IMR-90 (cell line): ENCODE results near the gene CREB5. TPM values are rescaled to one million over a fixed set of nuclear protein-coding genes. Genes with fewer than 3 reads are reported as not detected.

ENCODE experiments used
- ATAC-seq: fragments of 200-7000 bp; cut with Tn5 transposase; 2 replicates; pipeline ENCODE4 v1.9.1; 2020; ENCODE audit warnings: low read depth, mild to moderate bottlenecking, moderate library complexity
- BruUV-seq: library from RNA; stranded (reverse); fragments of 400-500 nt; replicated peaks from 2 replicates; lab custom pipeline; 2021; lab: Mats Ljungman, UMichigan
- CTCF ChIA-PET: fragments of 300-600 bp; formaldehyde crosslinking; extraction: SDS; loops from one replicate; lab custom pipeline; 2021; ENCODE audit warnings: antibody characterized with exemption; lab: Yijun Ruan, JAX
- POLR2A ChIA-PET: fragments of 300-600 bp; sonication (Branson Sonifier 250); formaldehyde crosslinking; loops from one replicate; lab custom pipeline; 2022; ENCODE audit warnings: antibody characterized with exemption; ENCODE audit not compliant: unreplicated experiment; lab: Charles Lee
- DNase-seq: peaks from one replicate; pipeline ENCODE4 v3.0.0; 2013
- H2AFZ ChIP-seq: replicated peaks from 2 replicates; pipeline ENCODE3; 2013; ENCODE audit warnings: low read length, mild to moderate bottlenecking; ENCODE audit not compliant: poor library complexity
- H2AK5ac ChIP-seq: 2 replicates; pipeline ENCODE4 v1.6.1; 2013; ENCODE audit warnings: low read depth, low read length, inconsistent platforms
- H2AK9ac ChIP-seq: replicated peaks from 2 replicates; pipeline ENCODE3; 2013; ENCODE audit warnings: mild to moderate bottlenecking, low read depth, low read length, moderate library complexity; ENCODE audit not compliant: poor library complexity
- H2BK120ac ChIP-seq: 2 replicates; pipeline ENCODE4 v1.6.1; 2013; ENCODE audit warnings: low read depth, low read length, inconsistent platforms
- H2BK15ac ChIP-seq: 3 replicates; pipeline ENCODE4 v1.6.1; 2013; ENCODE audit warnings: low read depth, low read length, inconsistent platforms
- H2BK20ac ChIP-seq: 2 replicates; pipeline ENCODE4 v1.6.1; 2013; ENCODE audit warnings: low read depth, mild to moderate bottlenecking, inconsistent platforms, low read length, moderate library complexity
- H2BK5ac ChIP-seq: 2 replicates; pipeline ENCODE4 v1.6.1; 2013; ENCODE audit warnings: mild to moderate bottlenecking, low read depth, low read length, inconsistent platforms; ENCODE audit not compliant: poor library complexity, severe bottlenecking
- H3K14ac ChIP-seq: replicated peaks from 2 replicates; pipeline ENCODE4 v1.6.1; 2013; ENCODE audit warnings: low read depth, low read length, inconsistent platforms
- H3K18ac ChIP-seq: 2 replicates; pipeline ENCODE4 v1.6.1; 2013; ENCODE audit warnings: low read depth, low read length, control low read depth
- H3K23ac ChIP-seq: 2 replicates; pipeline ENCODE4 v1.6.1; 2013; ENCODE audit warnings: low read depth, low read length, inconsistent platforms
- H3K27ac ChIP-seq: 2 replicates; pipeline ENCODE4 v1.5.1; 2013; ENCODE audit warnings: mild to moderate bottlenecking, control low read depth, low read length; ENCODE audit not compliant: insufficient read depth
- H3K27me3 ChIP-seq: 2 replicates; pipeline ENCODE4 v1.6.1; 2013; ENCODE audit warnings: low read length; ENCODE audit not compliant: control insufficient read depth, insufficient read depth
- H3K36me3 ChIP-seq: 2 replicates; pipeline ENCODE4 v1.6.1; 2013; ENCODE audit warnings: low read length, mixed read lengths; ENCODE audit not compliant: control insufficient read depth, insufficient read depth
- H3K4ac ChIP-seq: 2 replicates; pipeline ENCODE4 v1.6.1; 2013; ENCODE audit warnings: low read depth, low read length, inconsistent platforms
- H3K4me1 ChIP-seq: 2 replicates; pipeline ENCODE4 v1.6.1; 2013; ENCODE audit warnings: low read length, mixed read lengths; ENCODE audit not compliant: control insufficient read depth, insufficient read depth
- H3K4me2 ChIP-seq: 2 replicates; pipeline ENCODE4 v1.6.1; 2013; ENCODE audit warnings: low read depth, mild to moderate bottlenecking, control low read depth, low read length, moderate library complexity
- H3K4me3 ChIP-seq: 2 replicates; pipeline ENCODE4 v1.5.1; 2013; ENCODE audit warnings: low read depth, mild to moderate bottlenecking, control low read depth, low read length, moderate library complexity; ENCODE audit not compliant: insufficient read depth
- H3K56ac ChIP-seq: 2 replicates; pipeline ENCODE4 v1.6.1; 2013; ENCODE audit warnings: low read length, inconsistent platforms; ENCODE audit not compliant: insufficient read depth; ENCODE audit errors: extremely low read depth
- H3K79me1 ChIP-seq, 2 experiments: 2 replicates each; pipeline ENCODE4 v1.6.1; 2013; ENCODE audit warnings: low read length in 2 of 2, inconsistent platforms in 1 of 2, low read depth in 1 of 2
- H3K9ac ChIP-seq: 2 replicates; pipeline ENCODE4 v1.6.1; 2013; ENCODE audit warnings: low read depth, low read length, control low read depth
- H3K9me1 ChIP-seq: 2 replicates; pipeline ENCODE4 v1.6.1; 2013; ENCODE audit warnings: low read length, inconsistent platforms; ENCODE audit not compliant: insufficient read depth
- H3K9me3 ChIP-seq: 2 replicates; pipeline ENCODE4 v1.6.1; 2013; ENCODE audit warnings: low read length; ENCODE audit not compliant: control insufficient read depth, insufficient read depth
- H4K20me1 ChIP-seq: 2 replicates; pipeline ENCODE4 v1.6.1; 2013; ENCODE audit warnings: low read length, inconsistent platforms; ENCODE audit not compliant: insufficient read depth
- H4K5ac ChIP-seq: 2 replicates; pipeline ENCODE4 v1.6.1; 2013; ENCODE audit warnings: mild to moderate bottlenecking, low read depth, low read length, control low read depth
- H4K8ac ChIP-seq, 2 experiments: 2 replicates each; pipeline ENCODE4 v1.6.1; 2013; ENCODE audit warnings: low read depth in 2 of 2, low read length in 2 of 2, control low read depth in 1 of 2, inconsistent platforms in 1 of 2
- H4K91ac ChIP-seq: 2 replicates; pipeline ENCODE4 v1.6.1; 2013; ENCODE audit warnings: low read depth, low read length, inconsistent platforms; ENCODE audit not compliant: insufficient read depth
- BHLHE40 ChIP-seq: fragments of 150-350 bp; IDR thresholded peaks from 2 replicates; pipeline ENCODE4 v1.6.1; 2016; ENCODE audit warnings: mild to moderate bottlenecking, low read depth, low read length
- CEBPB ChIP-seq: IDR thresholded peaks from 2 replicates; pipeline ENCODE4 v1.6.1; 2012; ENCODE audit warnings: low read depth, low read length, improper control_type of control experiment
- CHD1 ChIP-seq: IDR thresholded peaks from 2 replicates; pipeline ENCODE4 v1.6.1; 2012; ENCODE audit warnings: low read depth, low read length, improper control_type of control experiment
- FOS ChIP-seq: fragments of 150-350 bp; IDR thresholded peaks from 2 replicates; pipeline ENCODE4 v1.6.1; 2016; ENCODE audit warnings: low read depth, low read length
- MAFK ChIP-seq: IDR thresholded peaks from 2 replicates; pipeline ENCODE4 v1.6.1; 2012; ENCODE audit warnings: low read depth, low read length, improper control_type of control experiment
- MAZ ChIP-seq: IDR thresholded peaks from 2 replicates; pipeline ENCODE4 v1.6.1; 2012; ENCODE audit warnings: low read depth, mild to moderate bottlenecking, low read length, improper control_type of control experiment, moderate library complexity, borderline replicate concordance
- NFE2L2 ChIP-seq: fragments of 150-350 bp; IDR thresholded peaks from 2 replicates; pipeline ENCODE4 v1.6.1; 2016; ENCODE audit warnings: low read depth, mild to moderate bottlenecking, low read length
- POLR2A ChIP-seq: IDR thresholded peaks from 2 replicates; pipeline ENCODE4 v1.6.1; 2012; ENCODE audit warnings: mild to moderate bottlenecking, low read depth, low read length
- RCOR1 ChIP-seq: IDR thresholded peaks from 2 replicates; pipeline ENCODE4 v1.6.1; 2012; ENCODE audit warnings: mild to moderate bottlenecking, low read length, improper control_type of control experiment; ENCODE audit not compliant: insufficient replicate concordance
- RFX5 ChIP-seq: IDR thresholded peaks from 2 replicates; pipeline ENCODE4 v1.8.0; 2012; ENCODE audit warnings: low read depth, mild to moderate bottlenecking, low read length, moderate library complexity
- SMC3 ChIP-seq: fragments of 150-350 bp; IDR thresholded peaks from 2 replicates; pipeline ENCODE4 v1.6.1; 2016; ENCODE audit warnings: low read depth, mild to moderate bottlenecking, antibody characterized with exemption, low read length, moderate library complexity
- WGBS, 2 experiments: methylation state at CpG; one replicate each; pipeline versions ENCODE4 v1.1.5 to v1.1.7; 2013; ENCODE audit warnings: missing lambda C conversion rate in 2 of 2; ENCODE audit not compliant: insufficient read length in 1 of 2; ENCODE audit errors: extremely low coverage in 2 of 2; 5-methylcytosine and 5-hydroxymethylcytosine counted together
- dilution Hi-C: fragments of 300-500 bp; cut with HindIII; formaldehyde crosslinking; loops from one replicate; pipeline ENCODE4 v1.14.3; 2018; ENCODE audit warnings: low sequenced_read_pairs; ENCODE audit not compliant: unreplicated experiment
- in situ Hi-C: fragments of 300-500 bp; cut with MboI; formaldehyde crosslinking; loops from 3 replicates; pipeline ENCODE4 v1.14.3; 2019; ENCODE audit warnings: low sequenced_read_pairs, inconsistent platforms, mixed read lengths
- intact Hi-C: fragments of 100-400 bp; cut with micrococcal nuclease; formaldehyde crosslinking; loops from 2 replicates; pipeline ENCODE4 v1.10.0; 2022
- polyA plus RNA-seq, 3 experiments: library from polyadenylated mRNA; depleted of rRNA; stranded (reverse); fragments of >200 nt; gene quantifications; 2 replicates each; pipeline ENCODE4 v1.2.3, GENCODE V29; 2012; ENCODE audit warnings: low replicate concordance in 1 of 3
- total RNA-seq: library from RNA; depleted of rRNA; stranded (reverse); fragments of >200 nt; gene quantifications from 2 replicates; pipeline ENCODE4 v1.2.3, GENCODE V29; 2012
- TF ChIP-seq, protein P1 (sequence below): fragments of 150-350 bp; IDR thresholded peaks from 2 replicates; pipeline ENCODE4 v1.6.1; 2017; ENCODE audit warnings: mild to moderate bottlenecking, antibody characterized with exemption, low read length, low read depth
- TF ChIP-seq, protein P2 (sequence below): conservative IDR thresholded peaks from 2 replicates; pipeline ENCODE4 v1.5.1; 2012; ENCODE audit warnings: mild to moderate bottlenecking, low read depth, low read length, improper control_type of control experiment

The CREB5 gene
- total and polyA plus RNA-seq, 2 of the 4 experiments (the other 2 are of a cell fraction) = 7.3 to 13.1 TPM

DNA sequence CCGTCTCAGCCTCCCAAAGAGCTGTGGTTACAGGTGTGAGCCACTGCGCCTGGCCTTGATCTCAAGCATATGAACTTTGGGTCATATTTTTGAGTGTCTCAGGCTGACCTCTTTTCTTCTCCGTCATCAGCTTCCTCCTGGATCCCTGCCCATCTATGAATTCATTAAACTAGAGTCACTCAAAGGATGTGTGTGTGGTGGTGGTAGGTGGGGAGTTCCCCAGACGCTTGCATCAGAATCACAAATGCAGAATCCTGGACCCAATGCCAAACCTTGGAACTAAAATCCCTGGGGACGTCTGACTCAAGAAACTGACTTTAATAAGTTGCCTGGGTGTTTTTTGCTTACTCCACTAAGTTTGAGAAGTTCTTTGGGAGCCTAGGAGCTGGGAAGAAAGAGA lies 6.7 kb upstream of the CREB5 start:
- Histone ChIP-seq H3K14ac (no peak overlapping the region), H3K18ac (no peak overlapping the region), H4K5ac (no peak overlapping the region), H4K8ac (no peak overlapping the region), H3K4me3 (no peak overlapping the region), H3K56ac (no peak overlapping the region), H2BK5ac (no peak overlapping the region), H2BK15ac (no peak overlapping the region), H4K20me1 (0 out of 2 replicates have a peak, but pooled peaks cover 3% of the 10 kb centered on the region), H4K91ac (no peak overlapping the region), H3K9me1 (0 out of 2 replicates have a peak, but pooled peaks cover 3% of the 10 kb centered on the region), H3K27ac (no peak overlapping the region), H3K4me1 (peaks cover 7% of the 10 kb centered on the region; the same call in 1 of the 2 replicates), H2BK20ac (no peak overlapping the region), H2AK9ac (no peak overlapping the region), H3K23ac (no peak overlapping the region), H3K9ac (no peak overlapping the region), H3K9me3 (no peaks in the 10 kb centered on the region), H3K4ac (no peak overlapping the region), H3K27me3 (no peaks in the 10 kb centered on the region), H2BK120ac (no peak overlapping the region), H3K36me3 (no peaks in the 10 kb centered on the region), H2AK5ac (no peak overlapping the region), H3K4me2 (no peak overlapping the region), H2AFZ (no peak overlapping the region), H3K79me1 (peaks cover 0 to 4% of the 10 kb centered on the region in 2 experiments; a peak in 2 of 4 replicates)
- intact Hi-C loops = no loop called here
- peak; percentile 97 for DNase-seq
- ChIA-PET CTCF (interaction anchor here (1.0 kb wide), 1 partner anchor 16 kb away, joined by 3 read pairs; no protein-coding TSS in a partner anchor), POLR2A (no interaction called here)
- dilution Hi-C loops = no loop called here
- TF ChIP-seq RFX5 (no peak), FOS (peak; percentile 32; the same call in 1 of the 2 replicates), BHLHE40 (no peak), NFE2L2 (no peak), RCOR1 (no peak), CEBPB (peak; percentile 82), MAZ (no peak), POLR2A (no peak), SMC3 (no peak), MAFK (peak; percentile 49; the same call in 1 of the 2 replicates), CHD1 (no peak)
- TF ChIP-seq, protein P1, sequence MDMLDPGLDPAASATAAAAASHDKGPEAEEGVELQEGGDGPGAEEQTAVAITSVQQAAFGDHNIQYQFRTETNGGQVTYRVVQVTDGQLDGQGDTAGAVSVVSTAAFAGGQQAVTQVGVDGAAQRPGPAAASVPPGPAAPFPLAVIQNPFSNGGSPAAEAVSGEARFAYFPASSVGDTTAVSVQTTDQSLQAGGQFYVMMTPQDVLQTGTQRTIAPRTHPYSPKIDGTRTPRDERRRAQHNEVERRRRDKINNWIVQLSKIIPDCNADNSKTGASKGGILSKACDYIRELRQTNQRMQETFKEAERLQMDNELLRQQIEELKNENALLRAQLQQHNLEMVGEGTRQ = no peak
- TF ChIP-seq, protein P2, sequence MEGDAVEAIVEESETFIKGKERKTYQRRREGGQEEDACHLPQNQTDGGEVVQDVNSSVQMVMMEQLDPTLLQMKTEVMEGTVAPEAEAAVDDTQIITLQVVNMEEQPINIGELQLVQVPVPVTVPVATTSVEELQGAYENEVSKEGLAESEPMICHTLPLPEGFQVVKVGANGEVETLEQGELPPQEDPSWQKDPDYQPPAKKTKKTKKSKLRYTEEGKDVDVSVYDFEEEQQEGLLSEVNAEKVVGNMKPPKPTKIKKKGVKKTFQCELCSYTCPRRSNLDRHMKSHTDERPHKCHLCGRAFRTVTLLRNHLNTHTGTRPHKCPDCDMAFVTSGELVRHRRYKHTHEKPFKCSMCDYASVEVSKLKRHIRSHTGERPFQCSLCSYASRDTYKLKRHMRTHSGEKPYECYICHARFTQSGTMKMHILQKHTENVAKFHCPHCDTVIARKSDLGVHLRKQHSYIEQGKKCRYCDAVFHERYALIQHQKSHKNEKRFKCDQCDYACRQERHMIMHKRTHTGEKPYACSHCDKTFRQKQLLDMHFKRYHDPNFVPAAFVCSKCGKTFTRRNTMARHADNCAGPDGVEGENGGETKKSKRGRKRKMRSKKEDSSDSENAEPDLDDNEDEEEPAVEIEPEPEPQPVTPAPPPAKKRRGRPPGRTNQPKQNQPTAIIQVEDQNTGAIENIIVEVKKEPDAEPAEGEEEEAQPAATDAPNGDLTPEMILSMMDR = no peak
- BruUV-seq = no TSS peak
- no peak for ATAC-seq
- WGBS, 2 experiments = no CpG with 5 or more reads among the region's 5 CpGs
- in situ Hi-C loops = loop anchor here (10.0 kb wide), 1 partner anchor 111 kb away; no protein-coding TSS in a partner anchor
